NB4 (cell line): ENCODE measurements around the gene MGRN1.
A peak's percentile ranks its signal among the peaks of the same experiment; 100 is the strongest.

Experiments used
- POLR2A ChIP-seq: IDR thresholded peaks from 2 replicates; pipeline ENCODE4 v1.6.1; 2011; ENCODE audit warnings: mild to moderate bottlenecking; ENCODE audit not compliant: insufficient read length; ENCODE audit errors: extremely low read depth
- TF ChIP-seq, protein P1 (sequence below): IDR thresholded peaks from 2 replicates; pipeline ENCODE4 v1.6.1; 2011; ENCODE audit warnings: low read depth, low read length

DNA sequence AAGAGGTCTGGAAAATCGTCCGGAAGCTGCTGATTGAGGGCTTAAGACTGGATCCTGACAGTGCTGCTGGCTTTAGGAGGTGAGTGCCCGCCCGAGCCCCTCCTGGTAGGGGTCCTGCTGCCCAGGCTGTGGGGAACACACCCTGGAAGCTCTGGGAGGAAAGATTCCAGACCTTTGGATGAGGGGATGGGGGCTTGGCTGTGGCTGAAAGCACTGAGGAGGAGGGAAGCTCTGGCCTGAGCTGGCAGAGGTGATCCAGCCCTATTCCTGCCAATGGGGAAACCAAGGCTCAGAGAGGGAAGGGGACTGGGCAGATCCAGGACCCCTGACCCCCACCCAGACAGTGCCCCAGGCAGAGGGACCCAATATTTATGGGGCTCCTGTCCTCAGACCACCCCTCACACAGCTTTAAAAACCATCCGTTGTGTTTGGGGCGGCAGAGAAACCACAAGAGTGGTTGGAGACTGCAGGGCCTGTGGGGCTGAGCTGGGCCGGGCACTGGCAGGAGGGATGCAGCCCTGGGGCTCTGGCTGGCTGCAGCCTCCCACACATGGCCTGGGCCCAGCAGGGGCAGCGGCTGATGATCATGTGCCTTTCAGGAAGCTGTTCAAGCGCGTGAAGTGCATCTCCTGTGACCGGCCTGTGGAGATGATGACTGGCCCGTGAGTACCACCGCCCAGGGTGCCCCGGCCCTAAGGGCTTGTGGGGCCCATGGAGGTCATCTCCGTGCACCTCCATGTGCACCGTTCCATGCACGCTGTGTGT is 32.7 kb upstream of the MGRN1 start:
- TF ChIP-seq, protein P1, sequence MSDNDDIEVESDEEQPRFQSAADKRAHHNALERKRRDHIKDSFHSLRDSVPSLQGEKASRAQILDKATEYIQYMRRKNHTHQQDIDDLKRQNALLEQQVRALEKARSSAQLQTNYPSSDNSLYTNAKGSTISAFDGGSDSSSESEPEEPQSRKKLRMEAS = peak; percentile 79
- TF ChIP-seq POLR2A = no peak
